Fibroblast of lung (primary cell): Measurements from ENCODE around the gene SLC18A3. TPM values are rescaled to one million over a fixed set of nuclear protein-coding genes. Genes with fewer than 3 reads are reported as not detected.

Source experiments
- DNase-seq, 2 donors: peaks; one replicate each; pipeline versions ENCODE4 v3.0.0 to v3.0.0-alpha.2; 2010; ENCODE audit warnings: low read depth in 2 of 2
- H2AFZ ChIP-seq: 2 replicates; pipeline ENCODE4 v1.5.1; 2012; ENCODE audit warnings: low read length, control low read depth, inconsistent platforms
- H3K27ac ChIP-seq: 2 replicates; pipeline ENCODE4 v1.5.1; 2011; ENCODE audit warnings: low read length, control low read depth; ENCODE audit not compliant: insufficient read depth
- H3K27me3 ChIP-seq: 2 replicates; pipeline ENCODE4 v1.5.1; 2011; ENCODE audit warnings: mild to moderate bottlenecking, low read length; ENCODE audit not compliant: control insufficient read depth, insufficient read depth
- H3K36me3 ChIP-seq: 2 replicates; pipeline ENCODE4 v1.5.1; 2011; ENCODE audit warnings: low read length; ENCODE audit not compliant: control insufficient read depth, insufficient read depth
- H3K4me1 ChIP-seq: 2 replicates; pipeline ENCODE4 v1.5.1; 2011; ENCODE audit warnings: low read length; ENCODE audit not compliant: control insufficient read depth, insufficient read depth; ENCODE audit errors: extremely low read depth
- H3K4me2 ChIP-seq: 2 replicates; pipeline ENCODE4 v1.5.1; 2011; ENCODE audit warnings: low read length, control low read depth; ENCODE audit not compliant: insufficient read depth; ENCODE audit errors: extremely low read depth
- H3K4me3 ChIP-seq, 4 experiments: fragments of 200-600 bp in 1 of 4; sonication (generic) in 1 of 4; replicated peaks in 1 of 4; 2 replicates each; pipeline ENCODE4 v1.5.1; 2011 to 2016; ENCODE audit warnings: low read length in 4 of 4, low read depth in 3 of 4, mild to moderate bottlenecking in 3 of 4, control low read depth in 2 of 4, inconsistent platforms in 1 of 4, mixed read lengths in 1 of 4; ENCODE audit not compliant: insufficient read depth in 1 of 4; ENCODE audit errors: control extremely low read depth in 1 of 4
- H3K79me2 ChIP-seq: 2 replicates; pipeline ENCODE4 v1.5.1; 2012; ENCODE audit warnings: mild to moderate bottlenecking, low read length, inconsistent platforms; ENCODE audit not compliant: control insufficient read depth, insufficient read depth
- H3K9ac ChIP-seq: 2 replicates; pipeline ENCODE4 v1.5.1; 2011; ENCODE audit warnings: mild to moderate bottlenecking, low read length, control low read depth; ENCODE audit not compliant: insufficient read depth
- H3K9me3 ChIP-seq: 2 replicates; pipeline ENCODE4 v1.5.1; 2012; ENCODE audit warnings: low read depth, low read length; ENCODE audit not compliant: control insufficient read depth, insufficient read depth
- H4K20me1 ChIP-seq: 2 replicates; pipeline ENCODE4 v1.5.1; 2011; ENCODE audit warnings: low read length; ENCODE audit not compliant: control insufficient read depth, insufficient read depth; ENCODE audit errors: extremely low read depth
- EZH2 ChIP-seq: IDR thresholded peaks from 2 replicates; pipeline ENCODE4 v1.5.1; 2012; ENCODE audit warnings: low read length, control low read depth, mild to moderate bottlenecking; ENCODE audit errors: missing control alignments
- polyA plus RNA-seq, 2 donors: library from polyadenylated mRNA; depleted of rRNA in 1 of 2; stranded (reverse) in 1 of 2; unstranded in 1 of 2; fragments of >200 nt; gene quantifications; 2 replicates each; pipeline ENCODE4 v1.2.1, GENCODE V29; 2011 to 2012; ENCODE audit warnings: missing spikeins in 1 of 2
- total RNA-seq: library from RNA; depleted of rRNA; stranded (reverse); fragments of >200 nt; gene quantifications from 2 replicates; pipeline ENCODE4 v1.2.1, GENCODE V29; 2014
- TF ChIP-seq, protein P1 (sequence below), 2 donors: IDR thresholded peaks in 1 of 2; conservative IDR thresholded peaks in 1 of 2; 1 replicate in 1 of 2; 2 replicates in 1 of 2; pipeline ENCODE4 v1.5.1; 2011 to 2012; ENCODE audit warnings: low read length in 2 of 2, control low read depth in 1 of 2, inconsistent platforms in 1 of 2, low read depth in 1 of 2, mild to moderate bottlenecking in 1 of 2

SLC18A3 gene
- total and polyA plus RNA-seq, 2 donors (not counting 1 experiment from before 2014, with no cell fraction given) = not detected

DNA sequence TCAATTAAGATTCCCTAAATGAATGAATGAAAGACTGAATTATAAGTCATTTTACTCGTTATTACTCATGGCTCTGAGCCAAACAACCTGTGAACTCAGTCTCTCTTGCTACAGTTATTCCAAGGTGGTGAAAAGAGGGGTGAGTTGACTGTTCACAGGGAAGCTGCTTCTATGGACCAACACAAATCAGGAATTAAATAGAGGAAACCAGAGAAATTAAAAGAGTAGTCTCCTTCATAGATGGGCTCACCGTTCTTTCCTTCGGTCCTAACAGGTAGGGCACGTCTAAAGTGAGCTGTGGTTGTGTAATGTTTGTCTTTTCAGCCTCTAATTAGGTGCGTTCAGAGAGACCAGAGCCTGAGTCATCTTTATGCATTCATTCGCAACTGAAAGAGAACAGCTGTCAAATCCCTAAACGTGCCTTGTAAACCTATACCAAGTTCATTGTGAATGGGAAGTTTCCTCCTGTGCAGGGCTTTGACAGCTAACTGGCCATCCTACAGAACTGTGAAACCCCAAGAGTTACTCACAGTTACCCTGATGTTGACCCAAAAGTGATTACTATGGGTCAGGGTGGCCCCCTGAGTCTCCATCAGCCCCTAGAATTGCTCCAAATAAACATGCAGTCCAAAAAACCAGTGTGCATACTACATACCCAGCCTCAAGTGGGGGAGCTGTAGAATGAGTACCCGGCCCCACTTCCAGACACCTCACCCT is 51.2 kb downstream of the SLC18A3 start:
- Histone ChIP-seq H3K27ac (no peak overlapping the region), H2AFZ (no peak overlapping the region), H3K27me3 (no peaks in the 10 kb centered on the region), H3K9ac (no peak overlapping the region), H3K79me2 (no peaks in the 10 kb centered on the region), H3K4me3 (no peak overlapping the region), H3K4me1 (no peaks in the 10 kb centered on the region), H3K36me3 (no peaks in the 10 kb centered on the region), H3K9me3 (no peaks in the 10 kb centered on the region), H3K4me2 (no peak overlapping the region), H4K20me1 (no peaks in the 10 kb centered on the region)
- no peak for TF ChIP-seq EZH2
- TF ChIP-seq, protein P1, sequence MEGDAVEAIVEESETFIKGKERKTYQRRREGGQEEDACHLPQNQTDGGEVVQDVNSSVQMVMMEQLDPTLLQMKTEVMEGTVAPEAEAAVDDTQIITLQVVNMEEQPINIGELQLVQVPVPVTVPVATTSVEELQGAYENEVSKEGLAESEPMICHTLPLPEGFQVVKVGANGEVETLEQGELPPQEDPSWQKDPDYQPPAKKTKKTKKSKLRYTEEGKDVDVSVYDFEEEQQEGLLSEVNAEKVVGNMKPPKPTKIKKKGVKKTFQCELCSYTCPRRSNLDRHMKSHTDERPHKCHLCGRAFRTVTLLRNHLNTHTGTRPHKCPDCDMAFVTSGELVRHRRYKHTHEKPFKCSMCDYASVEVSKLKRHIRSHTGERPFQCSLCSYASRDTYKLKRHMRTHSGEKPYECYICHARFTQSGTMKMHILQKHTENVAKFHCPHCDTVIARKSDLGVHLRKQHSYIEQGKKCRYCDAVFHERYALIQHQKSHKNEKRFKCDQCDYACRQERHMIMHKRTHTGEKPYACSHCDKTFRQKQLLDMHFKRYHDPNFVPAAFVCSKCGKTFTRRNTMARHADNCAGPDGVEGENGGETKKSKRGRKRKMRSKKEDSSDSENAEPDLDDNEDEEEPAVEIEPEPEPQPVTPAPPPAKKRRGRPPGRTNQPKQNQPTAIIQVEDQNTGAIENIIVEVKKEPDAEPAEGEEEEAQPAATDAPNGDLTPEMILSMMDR (conservative IDR thresholded peaks at IDR 0.05 in 1 of 2, IDR thresholded peaks at IDR 0.05 in 1 of 2; ENCODE audit: low read depth in 1 of 2, low read length in 2 of 2) = no peak
- DNase-seq = no peak

Other genes with a start within 250 kb of the SLC18A3 start
- gene DRGX, start 214.2 kb upstream of the SLC18A3 start, total RNA-seq = not detected in 2 replicates
- 0.11 TPM in 1 of 2 replicates, not detected in the other for gene DRGX, start 214.2 kb upstream of the SLC18A3 start, polyA plus RNA-seq
- 12.6 and 14.4 TPM in 2 replicates for gene ERCC6, start 71.2 kb upstream of the SLC18A3 start, total RNA-seq
- gene ERCC6, start 71.2 kb upstream of the SLC18A3 start, polyA plus RNA-seq = 6.2 and 6.9 TPM in 2 replicates
- gene CHAT, start 3.7 kb downstream of the SLC18A3 start, total RNA-seq = not detected in 2 replicates
- not detected in 2 replicates for gene CHAT, start 3.7 kb downstream of the SLC18A3 start, polyA plus RNA-seq
- gene C10orf53, start 69.3 kb downstream of the SLC18A3 start, total RNA-seq = not detected in 2 replicates
- not detected in 2 replicates for gene C10orf53, start 69.3 kb downstream of the SLC18A3 start, polyA plus RNA-seq
- under 0.01 TPM in 2 replicates for gene OGDHL, start 152.0 kb downstream of the SLC18A3 start, total RNA-seq
- 0.06 and 0.08 TPM in 2 replicates for gene OGDHL, start 152.0 kb downstream of the SLC18A3 start, polyA plus RNA-seq